ENCODE results near the gene NLE1. TPM values are rescaled to one million over a fixed set of nuclear protein-coding genes. Genes with fewer than 3 reads are reported as not detected.

NLE1 gene
- total RNA-seq, 2 donors from 2014 or later, result 8.1 to 10.7 TPM

DNA sequence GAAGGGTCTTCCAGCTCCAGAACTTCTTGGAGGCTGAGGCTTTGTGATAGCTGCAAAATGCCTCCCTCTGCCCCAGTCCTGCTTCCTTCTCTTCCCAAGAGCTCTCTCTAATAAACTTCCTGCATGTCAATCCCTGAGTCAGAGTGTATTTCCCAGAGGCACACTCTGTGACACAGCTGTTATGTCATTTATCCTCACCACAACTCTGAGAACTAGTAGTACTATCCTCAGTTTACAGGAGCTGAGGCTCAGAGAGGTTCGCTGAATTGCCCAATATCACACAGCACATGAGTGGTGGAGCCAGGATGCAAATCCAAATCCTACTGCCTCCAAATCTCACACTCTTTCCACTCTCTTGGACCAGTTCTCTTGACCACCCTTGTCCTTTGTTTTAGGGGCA is 25.6 kb upstream of the NLE1 start:
- Histone ChIP-seq H3K27ac (no peak overlapping the region), H3K9me3 (no peaks in the 10 kb centered on the region), H3K27me3 (replicated peaks; ENCODE audit: insufficient read depth) (no peaks in the 10 kb centered on the region), H3K4me3 (no peak overlapping the region), H3K4me1 (ENCODE audit: control insufficient read depth in 1 of 2, low read depth in 2 of 2) (no peaks in the 10 kb centered on the region), H3K36me3 (no peaks in the 10 kb centered on the region)
- no peak for ATAC-seq (ENCODE audit: insufficient number of reproducible peaks, low FRiP score, low read depth)
- TF ChIP-seq, protein P1, sequence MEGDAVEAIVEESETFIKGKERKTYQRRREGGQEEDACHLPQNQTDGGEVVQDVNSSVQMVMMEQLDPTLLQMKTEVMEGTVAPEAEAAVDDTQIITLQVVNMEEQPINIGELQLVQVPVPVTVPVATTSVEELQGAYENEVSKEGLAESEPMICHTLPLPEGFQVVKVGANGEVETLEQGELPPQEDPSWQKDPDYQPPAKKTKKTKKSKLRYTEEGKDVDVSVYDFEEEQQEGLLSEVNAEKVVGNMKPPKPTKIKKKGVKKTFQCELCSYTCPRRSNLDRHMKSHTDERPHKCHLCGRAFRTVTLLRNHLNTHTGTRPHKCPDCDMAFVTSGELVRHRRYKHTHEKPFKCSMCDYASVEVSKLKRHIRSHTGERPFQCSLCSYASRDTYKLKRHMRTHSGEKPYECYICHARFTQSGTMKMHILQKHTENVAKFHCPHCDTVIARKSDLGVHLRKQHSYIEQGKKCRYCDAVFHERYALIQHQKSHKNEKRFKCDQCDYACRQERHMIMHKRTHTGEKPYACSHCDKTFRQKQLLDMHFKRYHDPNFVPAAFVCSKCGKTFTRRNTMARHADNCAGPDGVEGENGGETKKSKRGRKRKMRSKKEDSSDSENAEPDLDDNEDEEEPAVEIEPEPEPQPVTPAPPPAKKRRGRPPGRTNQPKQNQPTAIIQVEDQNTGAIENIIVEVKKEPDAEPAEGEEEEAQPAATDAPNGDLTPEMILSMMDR (IDR thresholded peaks at IDR 0.05), result no peak
- DNase-seq (ENCODE audit: low spot score), result no peak

DNA sequence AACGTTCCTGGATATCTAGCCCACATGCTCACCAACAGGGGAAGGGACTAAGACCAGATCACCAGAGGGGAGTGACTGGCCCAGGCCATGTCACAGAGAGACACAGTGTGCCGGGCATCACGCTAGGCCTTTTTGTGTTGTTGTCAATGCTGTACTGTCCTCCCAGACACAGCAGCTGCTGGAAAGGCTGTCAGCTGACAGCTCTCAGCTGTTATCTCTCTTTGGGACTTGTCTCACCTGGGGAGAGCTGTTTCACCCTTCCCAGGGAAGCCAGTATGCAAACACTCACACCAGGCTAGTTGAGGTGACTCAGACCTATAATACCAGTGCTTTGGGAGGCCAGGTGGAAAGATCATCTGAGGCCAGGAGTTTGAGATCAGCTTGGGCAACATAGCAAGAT is 24.9 kb upstream of the NLE1 start:
- Histone ChIP-seq H3K4me1 (ENCODE audit: control insufficient read depth in 1 of 2, low read depth in 2 of 2) (no peaks in the 10 kb centered on the region), H3K27me3 (replicated peaks; ENCODE audit: insufficient read depth) (no peaks in the 10 kb centered on the region), H3K4me3 (no peak overlapping the region), H3K9me3 (no peaks in the 10 kb centered on the region), H3K36me3 (no peaks in the 10 kb centered on the region), H3K27ac (no peak overlapping the region)
- DNase-seq (ENCODE audit: low spot score) (no peak), ATAC-seq (ENCODE audit: insufficient number of reproducible peaks, low FRiP score, low read depth) (no peak)
- TF ChIP-seq, protein P1 (IDR thresholded peaks at IDR 0.05), result no peak

DNA sequence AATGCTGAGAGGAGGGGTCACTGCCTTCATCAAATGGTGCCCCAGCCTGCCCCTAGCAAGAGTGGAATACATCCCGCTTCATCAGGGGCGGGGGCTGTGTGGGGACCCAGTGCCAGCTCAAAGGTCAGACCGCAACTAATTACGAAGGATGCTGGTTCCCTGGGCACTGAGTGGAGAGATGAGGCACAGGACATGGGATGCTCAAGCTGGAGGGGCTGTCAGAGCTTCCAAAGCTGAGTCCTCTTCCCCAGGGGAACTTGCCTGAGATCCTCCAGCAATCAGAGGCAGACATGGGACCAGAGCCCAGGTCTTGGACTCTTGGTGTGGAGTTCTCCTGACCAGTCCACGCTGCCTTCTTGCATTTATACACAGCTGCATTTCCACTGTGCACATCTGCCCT is 24.4 kb upstream of the NLE1 start:
- H3K27me3 ChIP-seq (replicated peaks; ENCODE audit: insufficient read depth), result no peaks in the 10 kb centered on the region
- TF ChIP-seq, protein P1 (IDR thresholded peaks at IDR 0.05), result no peak
- no peak overlapping the region for H3K4me3 ChIP-seq
- no peak for DNase-seq (ENCODE audit: low spot score)
- H3K36me3 ChIP-seq, result no peaks in the 10 kb centered on the region
- H3K9me3 ChIP-seq, result no peaks in the 10 kb centered on the region
- H3K27ac ChIP-seq, result no peak overlapping the region
- ATAC-seq (ENCODE audit: insufficient number of reproducible peaks, low FRiP score, low read depth), result no peak
- no peaks in the 10 kb centered on the region for H3K4me1 ChIP-seq (ENCODE audit: control insufficient read depth in 1 of 2, low read depth in 2 of 2)

DNA sequence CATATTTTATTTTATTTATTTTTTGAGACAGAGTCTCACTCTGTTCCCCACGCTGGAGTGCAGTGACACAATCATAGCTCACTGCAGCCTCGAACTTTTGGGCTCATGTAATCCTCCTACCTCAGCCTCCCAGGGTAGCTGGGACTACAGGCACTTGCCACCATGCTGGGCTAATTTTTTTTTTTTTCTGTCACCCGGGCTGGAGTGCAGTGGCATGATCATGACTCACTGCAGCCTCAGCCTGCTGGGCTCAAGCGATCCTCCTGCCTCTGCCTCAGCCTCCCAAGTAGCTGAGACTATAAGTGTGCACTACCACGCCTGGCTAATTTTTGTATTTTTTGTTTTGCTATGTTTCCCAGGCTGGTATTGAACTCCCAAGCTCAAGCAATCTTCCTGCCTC is 22.6 kb upstream of the NLE1 start:
- Histone ChIP-seq H3K4me3 (no peak overlapping the region), H3K36me3 (no peaks in the 10 kb centered on the region), H3K27me3 (replicated peaks; ENCODE audit: insufficient read depth) (no peaks in the 10 kb centered on the region), H3K9me3 (no peaks in the 10 kb centered on the region), H3K4me1 (ENCODE audit: control insufficient read depth in 1 of 2, low read depth in 2 of 2) (no peaks in the 10 kb centered on the region), H3K27ac (no peak overlapping the region)
- DNase-seq (ENCODE audit: low spot score), result no peak
- TF ChIP-seq, protein P1 (IDR thresholded peaks at IDR 0.05), result no peak
- no peak for ATAC-seq (ENCODE audit: insufficient number of reproducible peaks, low FRiP score, low read depth)

DNA sequence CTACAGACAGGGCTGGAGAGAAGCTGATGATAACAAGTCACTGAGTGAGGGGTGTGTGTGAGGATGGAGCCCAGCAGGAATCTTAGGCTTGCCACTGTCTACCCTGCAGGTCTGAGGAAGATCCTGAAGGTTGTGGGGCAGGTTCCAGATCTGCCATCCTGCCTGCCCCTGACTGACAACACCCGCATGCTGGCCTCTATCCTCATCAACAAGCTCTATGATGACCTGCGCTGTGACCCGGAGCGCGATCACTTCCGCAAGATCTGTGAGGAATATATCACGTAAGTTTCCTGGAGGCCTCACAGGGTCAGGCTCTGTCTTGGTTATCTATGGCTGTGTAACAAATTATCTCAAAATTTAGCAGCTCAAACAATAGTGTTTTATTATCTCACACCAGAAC is 21.8 kb upstream of the NLE1 start:
- no peak overlapping the region for H3K4me3 ChIP-seq
- H3K36me3 ChIP-seq, result no peaks in the 10 kb centered on the region
- H3K4me1 ChIP-seq (ENCODE audit: control insufficient read depth in 1 of 2, low read depth in 2 of 2), result no peaks in the 10 kb centered on the region
- no peak for ATAC-seq (ENCODE audit: insufficient number of reproducible peaks, low FRiP score, low read depth)
- no peak for DNase-seq (ENCODE audit: low spot score)
- no peak overlapping the region for H3K27ac ChIP-seq
- no peaks in the 10 kb centered on the region for H3K9me3 ChIP-seq
- no peaks in the 10 kb centered on the region for H3K27me3 ChIP-seq (replicated peaks; ENCODE audit: insufficient read depth)
- TF ChIP-seq, protein P1 (IDR thresholded peaks at IDR 0.05), result no peak

Data from thoracic aorta (tissue), 2 donors.